GM12878 (cell line): ENCODE measurements around the gene ACOT7. TPM values are rescaled to one million over a fixed set of nuclear protein-coding genes. Genes with fewer than 3 reads are reported as not detected.

Experiments
- ATAC-seq: fragments of 200-7000 bp; cut with Tn5 transposase; 3 replicates; pipeline ENCODE4 v1.9.1; 2020; ENCODE audit warnings: mild to moderate bottlenecking, moderate library complexity
- BruUV-seq: library from RNA; stranded (reverse); fragments of 400-500 nt; replicated peaks from 2 replicates; lab custom pipeline; 2021; lab: Mats Ljungman, UMichigan
- CTCF ChIA-PET: fragments of 300-600 bp; sonication (Branson Sonifier 250); formaldehyde crosslinking; extraction: SDS; loops from one replicate; lab custom pipeline; 2021; ENCODE audit warnings: inconsistent platforms; lab: Yijun Ruan, JAX
- POLR2A ChIA-PET: fragments of 350-600 bp; formaldehyde crosslinking; extraction: SDS; loops from one replicate; lab custom pipeline; 2021; ENCODE audit warnings: inconsistent platforms; lab: Charles Lee
- RAD21 ChIA-PET: fragments of 300-600 bp; sonication (Branson Sonifier 250); formaldehyde crosslinking; loops from one replicate; lab custom pipeline; 2023; ENCODE audit warnings: antibody characterized with exemption; ENCODE audit not compliant: unreplicated experiment; lab: Charles Lee
- SMC1A ChIA-PET: fragments of 300-600 bp; sonication (Branson Sonifier 250); formaldehyde crosslinking; loops from one replicate; lab custom pipeline; 2023; ENCODE audit not compliant: unreplicated experiment, uncharacterized antibody; lab: Charles Lee
- DNase-seq: peaks from one replicate; pipeline ENCODE4 v3.0.0-alpha.2; 2011; ENCODE audit warnings: low read depth, low spot score
- FAIRE-seq: peaks from 3 replicates; lab custom pipeline; 2011; peaks lifted over from hg19 to GRCh38; lab: Jason Lieb, UNC
- H2AFZ ChIP-seq: 2 replicates; pipeline ENCODE4 v1.6.0; 2011; ENCODE audit warnings: low read depth, low read length, control low read depth; ENCODE audit not compliant: control insufficient read depth
- H3K27ac ChIP-seq: 2 replicates; pipeline ENCODE4 v1.5.1; 2011; ENCODE audit warnings: control low read depth; ENCODE audit not compliant: control insufficient read depth, insufficient read depth
- H3K27me3 ChIP-seq, 2 experiments: replicated peaks in 1 of 2; 2 replicates each; pipeline versions ENCODE4 v1.6.0 to v1.6.1; 2011; ENCODE audit warnings: low read length in 1 of 2; ENCODE audit not compliant: control insufficient read depth in 2 of 2, insufficient read depth in 2 of 2
- H3K36me3 ChIP-seq, 2 experiments: 2 replicates each; pipeline ENCODE4 v1.5.1; 2011; ENCODE audit warnings: low read length in 1 of 2; ENCODE audit not compliant: control insufficient read depth in 2 of 2, insufficient read depth in 2 of 2
- H3K4me1 ChIP-seq: 2 replicates; pipeline ENCODE4 v1.6.1; 2011; ENCODE audit warnings: mild to moderate bottlenecking, low read length, moderate library complexity, mixed read lengths; ENCODE audit not compliant: control insufficient read depth, insufficient read depth
- H3K4me2 ChIP-seq: 2 replicates; pipeline ENCODE4 v1.6.0; 2011; ENCODE audit warnings: control low read depth; ENCODE audit not compliant: control insufficient read depth, insufficient read depth
- H3K4me3 ChIP-seq: fragments of 200-600 bp; sonication (generic); 2 replicates; pipeline ENCODE4 v1.5.1; 2016
- H3K79me2 ChIP-seq: 2 replicates; pipeline ENCODE4 v1.6.0; 2011; ENCODE audit warnings: low read length; ENCODE audit not compliant: control insufficient read depth, insufficient read depth
- H3K9ac ChIP-seq: 2 replicates; pipeline ENCODE4 v1.8.0; 2011; ENCODE audit warnings: low read length, control low read depth, mixed read lengths; ENCODE audit not compliant: control insufficient read depth, insufficient read depth
- H3K9me3 ChIP-seq: replicated peaks from 3 replicates; pipeline ENCODE4 v1.5.1; 2011; ENCODE audit warnings: mild to moderate bottlenecking, low read length; ENCODE audit not compliant: control insufficient read depth, insufficient read depth
- H4K20me1 ChIP-seq: 2 replicates; pipeline ENCODE4 v1.6.0; 2011; ENCODE audit not compliant: control insufficient read depth, insufficient read depth
- CHD4 ChIP-seq: fragments of 200-600 bp; sonication (generic); IDR thresholded peaks from 2 replicates; pipeline ENCODE4 v1.6.1; 2016; ENCODE audit warnings: mild to moderate bottlenecking
- GATAD2B ChIP-seq: fragments of 450-650 bp; conservative IDR thresholded peaks from 2 replicates; pipeline ENCODE4 v1.6.1; 2017; ENCODE audit warnings: low read depth, mild to moderate bottlenecking, moderate library complexity
- HDAC6 ChIP-seq: fragments of 200-600 bp; sonication (generic); IDR thresholded peaks from one replicate; pipeline ENCODE4 v1.8.0; 2017; ENCODE audit warnings: antibody characterized with exemption; ENCODE audit not compliant: unreplicated experiment
- IRF5 ChIP-seq: fragments of 450-650 bp; IDR thresholded peaks from 2 replicates; pipeline ENCODE4 v1.6.1; 2017; ENCODE audit warnings: borderline replicate concordance
- MAX ChIP-seq: IDR thresholded peaks from 2 replicates; pipeline ENCODE4 v1.6.1; 2012; ENCODE audit warnings: low read depth, low read length, improper control_type of control experiment
- NFIC ChIP-seq: IDR thresholded peaks from 2 replicates; pipeline ENCODE4 v1.6.1; 2012; ENCODE audit warnings: low read depth, mild to moderate bottlenecking, inconsistent platforms, low read length, moderate library complexity
- NR2C2 ChIP-seq: IDR thresholded peaks from 2 replicates; pipeline ENCODE4 v1.6.1; 2011; ENCODE audit warnings: borderline replicate concordance, low read depth; ENCODE audit not compliant: control insufficient read depth, insufficient read length
- POU2F2 ChIP-seq: IDR thresholded peaks from 3 replicates; pipeline ENCODE4 v1.6.1; 2011; ENCODE audit warnings: low read depth, mild to moderate bottlenecking, low read length, borderline replicate concordance
- RCOR1 ChIP-seq: conservative IDR thresholded peaks from 2 replicates; pipeline ENCODE4 v1.6.1; 2012; ENCODE audit warnings: low read depth, low read length, improper control_type of control experiment
- RUNX3 ChIP-seq: IDR thresholded peaks from 2 replicates; pipeline ENCODE4 v1.6.1; 2012; ENCODE audit warnings: low read length, inconsistent platforms
- SP1 ChIP-seq: IDR thresholded peaks from one replicate; pipeline ENCODE4 v1.6.1; 2011; ENCODE audit warnings: low read depth, low read length
- SUPT20H ChIP-seq: IDR thresholded peaks from 2 replicates; pipeline ENCODE4 v1.6.1; 2011; ENCODE audit warnings: low read depth, mild to moderate bottlenecking, low read length, moderate library complexity, borderline replicate concordance; ENCODE audit not compliant: control insufficient read depth
- TAF1 ChIP-seq: IDR thresholded peaks from 2 replicates; pipeline ENCODE4 v1.6.1; 2011; ENCODE audit warnings: mild to moderate bottlenecking, low read depth, low read length, borderline replicate concordance
- TCF3 ChIP-seq: IDR thresholded peaks from 2 replicates; pipeline ENCODE4 v1.6.1; 2012; ENCODE audit warnings: low read depth, mild to moderate bottlenecking, low read length, borderline replicate concordance; ENCODE audit not compliant: insufficient read depth
- ZNF217 ChIP-seq: fragments of 450-650 bp; IDR thresholded peaks from 2 replicates; pipeline ENCODE4 v1.6.1; 2017; ENCODE audit warnings: antibody characterized with exemption, mild to moderate bottlenecking
- ZNF24 ChIP-seq: fragments of 450-650 bp; IDR thresholded peaks from 2 replicates; pipeline ENCODE4 v1.6.1; 2017; ENCODE audit warnings: antibody characterized with exemption, mild to moderate bottlenecking
- ZNF274 ChIP-seq: IDR thresholded peaks from one replicate; pipeline ENCODE4 v1.8.0; 2011; ENCODE audit not compliant: insufficient read length, insufficient read depth
- WGBS: methylation state at CpG from one replicate; pipeline ENCODE4 v1.1.6; 2016; ENCODE audit warnings: low lambda C conversion rate; ENCODE audit not compliant: insufficient replicate concordance, insufficient coverage; ENCODE audit errors: missing lambda C conversion rate; 5-methylcytosine and 5-hydroxymethylcytosine counted together
- in situ Hi-C: fragments of 300-500 bp; cut with MboI; formaldehyde crosslinking; loops from 9 replicates; pipeline ENCODE4 v1.14.3; 2018; ENCODE audit warnings: mixed read lengths
- intact Hi-C: fragments of 100-400 bp; cut with micrococcal nuclease; formaldehyde crosslinking; loops from one replicate; pipeline ENCODE4 v1.14.2; 2022; ENCODE audit not compliant: unreplicated experiment
- polyA plus RNA-seq, 11 experiments: library from polyadenylated mRNA; depleted of rRNA in 4 of 11; unstranded in 6 of 11; stranded (reverse) in 5 of 11; fragments of >200 nt; fragmentation: Nextera tagmentation in 4 of 11; fragmentation: Illumina TruSeq in 1 of 11; extraction: Ambion mirVana in 4 of 11; extraction: Trizol in 1 of 11; gene quantifications; 1 replicate in 1 of 11; 2 replicates in 10 of 11; pipeline versions ENCODE4 v1.2.1 to v1.2.3, GENCODE V29; 2011 to 2016; ENCODE audit warnings: inconsistent platforms in 2 of 11, missing spikeins in 2 of 11, low read depth in 1 of 11
- total RNA-seq, 4 experiments: library from RNA; depleted of rRNA in 3 of 4; stranded (reverse); fragments of >200 nt in 3 of 4; fragmentation: Illumina TruSeq in 1 of 4; extraction: Trizol in 1 of 4; gene quantifications; 2 replicates each; pipeline versions ENCODE4 v1.2.1 to v1.2.3, GENCODE V29; 2013 to 2021
- TF ChIP-seq, protein P1 (sequence below): fragments of 450-650 bp; IDR thresholded peaks from 2 replicates; pipeline ENCODE4 v1.6.1; 2016; ENCODE audit warnings: mild to moderate bottlenecking
- TF ChIP-seq, protein P2 (sequence below), 3 experiments: IDR thresholded peaks in 2 of 3; conservative IDR thresholded peaks in 1 of 3; 2 replicates each; pipeline ENCODE4 v1.5.1; 2011; ENCODE audit warnings: low read depth in 3 of 3, low read length in 3 of 3, mild to moderate bottlenecking in 3 of 3, control low read depth in 2 of 3, moderate library complexity in 2 of 3, inconsistent platforms in 1 of 3, mixed read lengths in 1 of 3; ENCODE audit not compliant: control insufficient read depth in 2 of 3, insufficient read depth in 1 of 3; ENCODE audit errors: extremely low read depth in 1 of 3

Gene ACOT7
- total and polyA plus RNA-seq, 10 of the 15 experiments (the other 5 are each of a cell fraction or from before 2014, with no cell fraction given): 8.9 to 206 (median 61.2) TPM

DNA sequence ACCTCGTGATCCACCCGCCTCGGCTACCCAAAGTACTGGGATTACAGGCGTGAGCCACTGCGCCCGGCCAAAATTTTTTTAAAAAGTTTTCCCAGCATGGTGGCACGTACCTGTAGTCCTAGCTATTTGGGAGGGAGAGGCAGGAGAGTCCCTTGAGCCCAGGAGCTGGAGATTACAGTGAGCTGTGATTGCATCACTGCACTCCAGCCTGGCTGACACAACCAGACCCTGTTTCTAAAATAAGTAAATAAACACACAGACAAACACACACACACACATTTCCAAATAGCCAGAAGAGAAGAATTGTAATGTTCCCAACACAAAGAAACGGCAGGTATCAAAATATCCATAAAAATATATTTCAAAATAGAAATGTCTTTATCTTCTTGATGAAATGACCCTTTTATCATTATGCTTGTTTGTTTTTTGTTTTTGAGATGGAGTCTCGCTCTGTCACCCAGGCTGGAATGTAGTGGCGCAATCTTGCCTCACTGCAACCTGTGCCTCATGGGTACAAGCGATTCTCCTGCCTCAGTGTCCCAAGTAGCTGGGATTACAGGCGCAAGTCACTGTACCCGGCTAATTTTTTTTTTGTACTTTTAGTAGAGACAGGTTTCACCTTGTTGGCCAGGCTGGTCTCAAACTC is 16.8 kb upstream of the ACOT7 start (continued):
- TF ChIP-seq TCF3: no peak
- no peak for TF ChIP-seq ZNF217
- no peak for TF ChIP-seq NR2C2
- TF ChIP-seq RUNX3: no peak
- TF ChIP-seq MAX: no peak
- no peak for TF ChIP-seq SP1

DNA sequence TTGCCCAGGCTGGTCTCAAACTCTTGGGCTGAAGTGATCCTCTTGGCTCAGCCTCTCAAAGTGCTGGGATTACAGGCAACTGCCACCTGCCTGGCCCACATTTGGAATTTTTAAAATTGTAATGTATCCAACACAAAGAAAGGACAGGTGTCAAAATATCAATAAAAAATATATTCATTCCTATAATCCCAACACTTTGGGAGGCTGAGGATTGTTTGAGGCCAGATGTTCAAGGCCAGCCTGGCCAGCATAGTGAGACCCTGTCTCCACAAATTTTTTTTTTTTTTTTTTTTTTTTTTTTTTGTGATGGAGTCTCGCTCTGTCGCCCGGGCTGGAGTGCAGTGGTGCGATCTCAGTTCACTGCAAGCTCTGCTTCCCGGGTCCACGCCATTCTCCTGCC is 16.2 kb upstream of the ACOT7 start:
- FAIRE-seq: no peak
- ChIA-PET CTCF (interaction anchor here (0.7 to 21.2 kb wide), 5 partner anchors 25 to 62 kb away, joined by 3 to 276 read pairs (median 4); no protein-coding TSS in a partner anchor), SMC1A (interaction anchor here (1.4 kb wide), 1 partner anchor 29 kb away, joined by 6 read pairs; no protein-coding TSS in a partner anchor), RAD21 (interaction anchor here (1.0 kb wide), 1 partner anchor 48 kb away, joined by 3 read pairs; no protein-coding TSS in a partner anchor), POLR2A (interaction anchor here (0.6 kb wide), 1 partner anchor 130 kb away, joined by 4 read pairs; no protein-coding TSS in a partner anchor)
- Histone ChIP-seq H3K9me3 (no peaks in the 10 kb centered on the region), H3K79me2 (no peaks in the 10 kb centered on the region), H2AFZ (no peak overlapping the region), H3K27ac (no peak overlapping the region), H3K9ac (no peak overlapping the region), H3K4me1 (peaks cover 6% of the 10 kb centered on the region), H4K20me1 (no peaks in the 10 kb centered on the region), H3K4me3 (no peak overlapping the region), H3K36me3 (no peaks in the 10 kb centered on the region), H3K27me3 (no peaks in the 10 kb centered on the region), H3K4me2 (no peak overlapping the region)
- no peak for ATAC-seq
- BruUV-seq: no TSS peak
- intact Hi-C loops (no loop called here), in situ Hi-C loops (no loop called here)
- no peak for DNase-seq
- 33% methylated on average over 2 of the region's 6 CpGs for whole genome bisulfite sequencing
- no peak for TF ChIP-seq RCOR1
- TF ChIP-seq ZNF274: no peak
- TF ChIP-seq GATAD2B: no peak
- TF ChIP-seq, protein P1, sequence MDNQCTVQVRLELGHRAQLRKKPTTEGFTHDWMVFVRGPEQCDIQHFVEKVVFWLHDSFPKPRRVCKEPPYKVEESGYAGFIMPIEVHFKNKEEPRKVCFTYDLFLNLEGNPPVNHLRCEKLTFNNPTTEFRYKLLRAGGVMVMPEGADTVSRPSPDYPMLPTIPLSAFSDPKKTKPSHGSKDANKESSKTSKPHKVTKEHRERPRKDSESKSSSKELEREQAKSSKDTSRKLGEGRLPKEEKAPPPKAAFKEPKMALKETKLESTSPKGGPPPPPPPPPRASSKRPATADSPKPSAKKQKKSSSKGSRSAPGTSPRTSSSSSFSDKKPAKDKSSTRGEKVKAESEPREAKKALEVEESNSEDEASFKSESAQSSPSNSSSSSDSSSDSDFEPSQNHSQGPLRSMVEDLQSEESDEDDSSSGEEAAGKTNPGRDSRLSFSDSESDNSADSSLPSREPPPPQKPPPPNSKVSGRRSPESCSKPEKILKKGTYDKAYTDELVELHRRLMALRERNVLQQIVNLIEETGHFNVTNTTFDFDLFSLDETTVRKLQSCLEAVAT: no peak
- no peak for TF ChIP-seq HDAC6
- no peak for TF ChIP-seq IRF5
- no peak for TF ChIP-seq SUPT20H
- TF ChIP-seq, protein P2, sequence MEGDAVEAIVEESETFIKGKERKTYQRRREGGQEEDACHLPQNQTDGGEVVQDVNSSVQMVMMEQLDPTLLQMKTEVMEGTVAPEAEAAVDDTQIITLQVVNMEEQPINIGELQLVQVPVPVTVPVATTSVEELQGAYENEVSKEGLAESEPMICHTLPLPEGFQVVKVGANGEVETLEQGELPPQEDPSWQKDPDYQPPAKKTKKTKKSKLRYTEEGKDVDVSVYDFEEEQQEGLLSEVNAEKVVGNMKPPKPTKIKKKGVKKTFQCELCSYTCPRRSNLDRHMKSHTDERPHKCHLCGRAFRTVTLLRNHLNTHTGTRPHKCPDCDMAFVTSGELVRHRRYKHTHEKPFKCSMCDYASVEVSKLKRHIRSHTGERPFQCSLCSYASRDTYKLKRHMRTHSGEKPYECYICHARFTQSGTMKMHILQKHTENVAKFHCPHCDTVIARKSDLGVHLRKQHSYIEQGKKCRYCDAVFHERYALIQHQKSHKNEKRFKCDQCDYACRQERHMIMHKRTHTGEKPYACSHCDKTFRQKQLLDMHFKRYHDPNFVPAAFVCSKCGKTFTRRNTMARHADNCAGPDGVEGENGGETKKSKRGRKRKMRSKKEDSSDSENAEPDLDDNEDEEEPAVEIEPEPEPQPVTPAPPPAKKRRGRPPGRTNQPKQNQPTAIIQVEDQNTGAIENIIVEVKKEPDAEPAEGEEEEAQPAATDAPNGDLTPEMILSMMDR (IDR thresholded peaks at IDR 0.05 in 2 of 3, conservative IDR thresholded peaks at IDR 0.05 in 1 of 3; ENCODE audit: control insufficient read depth in 2 of 3, extremely low read depth in 1 of 3, insufficient read depth in 1 of 3, low read depth in 3 of 3, low read length in 3 of 3): no peak
- TF ChIP-seq POU2F2: no peak
- no peak for TF ChIP-seq NR2C2
- no peak for TF ChIP-seq TAF1
- no peak for TF ChIP-seq NFIC
- no peak for TF ChIP-seq CHD4
- no peak for TF ChIP-seq ZNF24
